ENCODE data around the gene MAML3. TPM values are rescaled to one million over a fixed set of nuclear protein-coding genes. Genes with fewer than 3 reads are reported as not detected.
A peak's percentile ranks its signal among the peaks of the same experiment; 100 is the strongest.

The MAML3 gene
- total RNA-seq, 2 experiments from 2014 or later: 4.0 to 4.1 TPM

DNA sequence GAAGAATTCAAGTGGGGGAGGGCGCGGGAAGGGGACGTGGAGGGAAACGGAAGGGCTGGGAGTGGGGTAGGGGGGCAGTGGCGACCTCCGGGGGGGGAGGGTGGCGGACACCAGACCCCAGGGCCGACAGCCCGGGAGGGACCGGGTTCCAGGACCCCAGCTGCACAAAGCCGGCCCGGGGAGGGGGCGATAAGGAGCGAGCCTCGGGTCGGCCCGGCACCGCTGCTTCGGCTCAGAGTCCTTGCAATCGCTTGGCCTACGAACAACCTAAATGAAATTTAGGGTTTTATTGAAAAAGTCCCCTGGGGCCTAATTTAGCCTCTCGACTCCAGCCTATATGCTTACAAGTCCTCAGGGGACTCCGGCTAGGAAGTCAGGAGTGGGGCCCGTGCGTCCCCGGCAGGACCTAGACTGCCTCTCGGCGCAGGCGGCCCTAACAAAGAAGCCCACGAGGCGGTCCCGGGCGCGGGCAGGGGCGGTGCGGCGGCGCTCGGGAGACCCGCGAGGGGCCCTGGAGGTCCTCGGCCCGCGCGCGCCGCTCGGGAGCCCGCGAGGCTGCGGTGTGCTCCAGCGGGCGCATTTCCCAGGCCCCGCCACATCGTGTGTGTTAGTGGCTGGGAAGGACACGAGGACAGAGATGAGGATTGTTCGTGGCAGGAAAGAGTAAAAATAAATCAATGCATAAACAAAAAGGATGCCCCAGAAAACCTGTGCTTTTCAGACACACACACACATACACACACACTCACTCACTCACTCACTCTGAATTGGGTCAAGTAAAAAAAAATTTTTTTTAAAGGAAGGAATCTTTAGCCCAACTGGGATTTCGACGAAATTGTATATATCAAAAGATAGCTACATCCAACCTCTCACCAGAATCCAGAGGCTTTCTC, 418.4 kb downstream of the MAML3 start:
- POLR2A ChIA-PET: no interaction called here
- DNase-seq: no peak
- Mint-ChIP-seq H3K4me1 (ENCODE audit: low read depth) (peaks cover 13% of the 10 kb centered on the region), H3K36me3 (ENCODE audit: low read depth) (no peaks in the 10 kb centered on the region), H3K9me3 (ENCODE audit: insufficient read depth) (no peaks in the 10 kb centered on the region), H3K27ac (no peak overlapping the region), H3K27me3 (ENCODE audit: low read depth) (peaks cover 45% of the 10 kb centered on the region), H3K4me3 (peak overlapping the region; percentile 66)
- CTCF ChIA-PET: interaction anchor here (0.9 to 1.6 kb wide), 9 partner anchors 11 to 624 kb away, joined by 3 to 10 read pairs (median 3); no protein-coding TSS in a partner anchor
- peak; percentile 53 for ATAC-seq

DNA sequence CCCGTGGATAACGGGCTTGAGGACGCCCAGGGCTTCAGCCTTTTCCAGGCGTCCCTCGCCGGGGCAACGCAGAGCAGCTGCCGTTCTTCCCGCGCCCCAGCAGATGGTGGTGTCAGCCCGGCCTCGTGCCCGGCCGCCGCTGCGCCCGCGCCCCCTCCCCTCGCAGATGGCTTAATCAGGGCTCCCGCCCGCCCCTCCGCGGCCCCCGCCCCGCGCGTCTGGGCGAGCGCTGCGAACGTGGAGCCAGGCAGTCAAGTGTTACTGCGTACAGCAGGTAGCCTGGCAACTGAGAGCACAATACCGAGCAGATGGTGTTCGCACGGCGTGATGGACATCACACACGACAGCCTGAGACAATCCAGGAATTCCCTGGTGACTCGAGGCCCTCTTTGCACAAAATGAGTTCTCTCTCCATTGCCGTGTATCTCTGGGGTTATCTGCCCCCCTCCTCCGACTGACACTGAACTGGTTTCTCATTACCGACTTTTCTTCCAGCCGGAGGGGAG, 419.1 kb downstream of the MAML3 start:
- DNase-seq (peak; percentile 68), ATAC-seq (peak; percentile 82)
- Mint-ChIP-seq H3K27ac (no peak overlapping the region), H3K4me1 (ENCODE audit: low read depth) (peaks cover 13% of the 10 kb centered on the region), H3K36me3 (ENCODE audit: low read depth) (no peaks in the 10 kb centered on the region), H3K4me3 (peak overlapping the region; percentile 66), H3K9me3 (ENCODE audit: insufficient read depth) (no peaks in the 10 kb centered on the region), H3K27me3 (ENCODE audit: low read depth) (peaks cover 45% of the 10 kb centered on the region)
- POLR2A ChIA-PET: no interaction called here
- CTCF ChIA-PET: interaction anchor here (0.7 to 1.6 kb wide), 10 partner anchors 60 to 595 kb away, joined by 3 to 10 read pairs (median 3); no protein-coding TSS in a partner anchor

DNA sequence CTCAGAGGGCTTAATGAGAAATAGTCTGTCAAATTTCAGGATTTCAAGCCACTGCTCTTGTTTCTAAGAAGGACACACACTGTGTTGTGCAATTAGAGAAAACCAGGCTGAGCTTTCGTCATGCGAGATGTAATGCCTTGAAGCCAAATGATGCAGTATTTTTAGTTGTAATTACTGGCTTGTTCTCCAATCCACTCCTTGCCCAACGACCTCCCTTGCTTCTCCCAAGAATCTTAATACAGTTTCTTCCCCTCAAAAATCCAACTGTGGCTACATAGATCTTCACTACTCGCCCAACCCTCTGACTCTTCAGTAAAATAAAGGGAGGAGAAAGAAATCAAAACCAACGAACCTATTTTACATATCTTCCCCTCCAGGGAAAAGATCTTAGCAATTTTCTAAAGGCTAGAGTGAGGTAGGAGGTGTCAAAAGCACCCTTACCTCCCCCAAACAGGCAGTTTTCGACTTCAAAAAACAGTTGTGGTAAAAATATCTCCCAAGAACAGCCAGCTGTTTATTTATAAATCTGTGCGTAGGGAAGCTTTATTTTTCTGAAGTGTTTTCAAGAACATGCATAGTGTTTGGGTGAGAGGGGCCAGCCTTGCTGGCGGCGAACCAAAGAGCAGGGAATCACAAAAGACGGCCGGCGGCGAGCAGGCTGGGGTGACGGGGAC, 419.6 kb downstream of the MAML3 start:
- peaks cover 13% of the 10 kb centered on the region for H3K4me1 Mint-ChIP-seq (ENCODE audit: low read depth)
- no peaks in the 10 kb centered on the region for H3K36me3 Mint-ChIP-seq (ENCODE audit: low read depth)
- H3K27ac Mint-ChIP-seq: no peak overlapping the region
- H3K9me3 Mint-ChIP-seq (ENCODE audit: insufficient read depth): no peaks in the 10 kb centered on the region
- H3K4me3 Mint-ChIP-seq: peak overlapping the region; percentile 66
- peaks cover 45% of the 10 kb centered on the region for H3K27me3 Mint-ChIP-seq (ENCODE audit: low read depth)
- ChIA-PET POLR2A (no interaction called here), CTCF (interaction anchor here (0.7 to 2.4 kb wide), 14 partner anchors 9 to 626 kb away, joined by 3 to 10 read pairs (median 4); no protein-coding TSS in a partner anchor)
- no peak for DNase-seq
- ATAC-seq: no peak

DNA sequence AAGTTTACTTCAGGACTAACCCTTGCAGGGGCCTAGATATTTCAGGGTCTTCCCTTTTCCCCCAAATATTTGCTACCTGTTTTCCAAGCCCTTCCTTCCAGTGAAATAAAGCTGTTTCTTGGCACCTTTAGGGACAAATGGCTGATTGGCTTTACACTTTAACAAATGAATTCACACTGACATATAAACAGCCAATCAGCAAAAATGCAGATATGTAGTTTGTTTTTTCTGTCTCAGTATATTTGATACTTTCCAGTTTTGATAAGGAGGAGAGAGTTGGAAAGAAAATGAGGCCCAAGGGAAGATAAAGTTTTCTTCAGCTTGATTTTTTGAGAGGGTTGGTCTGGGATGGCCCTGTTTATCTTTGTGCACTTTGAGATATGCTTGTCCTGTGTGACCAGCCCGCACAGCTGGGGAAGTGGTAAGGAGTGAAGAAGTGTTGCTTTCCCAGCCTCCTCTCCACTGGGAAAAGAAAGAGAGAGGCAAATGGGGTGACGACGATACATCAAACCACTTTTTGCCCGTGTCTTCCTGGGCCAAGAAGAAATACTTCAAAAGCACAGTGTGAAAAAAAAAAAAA, 420.9 kb downstream of the MAML3 start:
- Mint-ChIP-seq H3K9me3 (ENCODE audit: insufficient read depth) (no peaks in the 10 kb centered on the region), H3K27ac (no peak overlapping the region), H3K27me3 (ENCODE audit: low read depth) (peaks cover 45% of the 10 kb centered on the region), H3K36me3 (ENCODE audit: low read depth) (no peaks in the 10 kb centered on the region), H3K4me1 (ENCODE audit: low read depth) (peaks cover 13% of the 10 kb centered on the region), H3K4me3 (no peak overlapping the region)
- DNase-seq (no peak), ATAC-seq (no peak)
- POLR2A ChIA-PET: no interaction called here
- CTCF ChIA-PET: interaction anchor here (0.8 to 2.4 kb wide), 5 partner anchors 9 to 82 kb away, joined by 3 to 10 read pairs (median 4); no protein-coding TSS in a partner anchor

DNA sequence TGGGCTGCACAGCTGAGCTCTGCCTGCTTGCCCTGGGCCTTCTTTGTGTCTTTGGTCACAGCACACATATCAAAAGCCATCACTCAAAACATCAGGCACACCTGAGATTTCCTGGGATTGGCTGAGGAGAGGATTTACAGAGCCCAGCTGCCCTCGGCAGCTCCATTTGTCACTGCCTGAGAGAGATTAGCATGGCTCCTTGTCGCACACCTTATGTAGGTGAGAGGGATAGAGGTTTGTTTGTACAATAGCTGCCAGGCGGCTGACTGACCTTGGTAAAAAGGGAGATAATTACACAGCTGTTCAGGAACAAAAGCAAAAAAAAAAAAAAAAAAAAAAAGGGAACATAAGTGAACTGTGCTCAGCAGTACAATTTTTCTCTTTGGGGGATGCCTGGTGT, 425.1 kb downstream of the MAML3 start:
- no peak overlapping the region for H3K27ac Mint-ChIP-seq
- DNase-seq (no peak), ATAC-seq (no peak)
- H3K9me3 Mint-ChIP-seq (ENCODE audit: insufficient read depth): no peaks in the 10 kb centered on the region
- H3K4me1 Mint-ChIP-seq (ENCODE audit: low read depth): no peaks in the 10 kb centered on the region
- ChIA-PET POLR2A (no interaction called here), CTCF (interaction anchor here (1.1 to 1.4 kb wide), 2 partner anchors 72 to 283 kb away, joined by 3 to 5 read pairs; no protein-coding TSS in a partner anchor)
- H3K36me3 Mint-ChIP-seq (ENCODE audit: low read depth): no peaks in the 10 kb centered on the region
- H3K4me3 Mint-ChIP-seq: no peak overlapping the region
- H3K27me3 Mint-ChIP-seq (ENCODE audit: low read depth): peaks cover 10% of the 10 kb centered on the region

DNA sequence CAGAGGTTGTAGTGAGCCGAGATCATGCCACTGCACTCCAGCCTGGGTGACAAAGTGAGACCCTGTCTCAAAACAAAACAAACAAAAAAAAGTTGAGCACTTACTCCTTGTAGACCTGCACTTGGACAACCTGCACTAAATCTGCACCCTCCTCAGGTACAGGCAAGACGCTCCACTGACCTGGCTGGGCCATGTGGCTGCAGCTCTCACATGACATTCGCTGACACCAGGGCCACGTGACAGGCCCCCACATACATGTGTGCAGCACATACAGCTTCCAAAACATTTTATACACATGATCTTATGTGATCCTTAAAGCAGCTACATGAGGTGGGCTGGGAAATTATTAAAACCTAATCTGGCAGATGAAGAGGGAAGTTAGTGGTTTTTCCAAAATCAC, 425.8 kb downstream of the MAML3 start:
- Mint-ChIP-seq H3K9me3 (ENCODE audit: insufficient read depth) (no peaks in the 10 kb centered on the region), H3K36me3 (ENCODE audit: low read depth) (no peaks in the 10 kb centered on the region), H3K27me3 (ENCODE audit: low read depth) (peaks cover 6% of the 10 kb centered on the region), H3K4me3 (no peak overlapping the region), H3K4me1 (ENCODE audit: low read depth) (no peaks in the 10 kb centered on the region), H3K27ac (no peak overlapping the region)
- CTCF ChIA-PET: interaction anchor here (1.2 kb wide), 1 partner anchor 630 kb away, joined by 3 read pairs; no protein-coding TSS in a partner anchor
- POLR2A ChIA-PET: no interaction called here
- ATAC-seq (no peak), DNase-seq (no peak)

DNA sequence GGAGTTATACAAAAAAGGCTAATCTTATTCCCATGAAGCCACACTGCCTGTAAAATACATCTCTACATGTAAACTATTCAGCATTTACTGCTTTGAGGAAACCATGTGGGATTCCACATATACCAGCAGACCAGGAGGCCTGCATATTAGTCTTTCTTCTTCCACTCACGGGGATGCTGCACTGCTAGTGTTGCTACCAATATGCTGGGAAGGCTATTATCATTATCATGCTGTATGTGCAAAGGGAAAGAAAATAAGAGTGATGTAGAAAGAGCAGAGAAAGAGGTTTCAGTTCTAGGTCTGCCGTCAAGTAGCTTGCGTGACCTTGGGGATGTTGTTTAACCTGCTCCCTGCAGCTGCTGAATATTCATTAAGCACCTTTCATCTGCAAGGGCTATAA, 427.4 kb downstream of the MAML3 start:
- Mint-ChIP-seq H3K27me3 (ENCODE audit: low read depth) (no peaks in the 10 kb centered on the region), H3K4me3 (no peak overlapping the region), H3K9me3 (ENCODE audit: insufficient read depth) (no peaks in the 10 kb centered on the region), H3K36me3 (ENCODE audit: low read depth) (no peaks in the 10 kb centered on the region), H3K4me1 (ENCODE audit: low read depth) (no peaks in the 10 kb centered on the region), H3K27ac (no peak overlapping the region)
- CTCF ChIA-PET: no interaction called here
- DNase-seq (no peak), ATAC-seq (no peak)
- POLR2A ChIA-PET: no interaction called here

DNA sequence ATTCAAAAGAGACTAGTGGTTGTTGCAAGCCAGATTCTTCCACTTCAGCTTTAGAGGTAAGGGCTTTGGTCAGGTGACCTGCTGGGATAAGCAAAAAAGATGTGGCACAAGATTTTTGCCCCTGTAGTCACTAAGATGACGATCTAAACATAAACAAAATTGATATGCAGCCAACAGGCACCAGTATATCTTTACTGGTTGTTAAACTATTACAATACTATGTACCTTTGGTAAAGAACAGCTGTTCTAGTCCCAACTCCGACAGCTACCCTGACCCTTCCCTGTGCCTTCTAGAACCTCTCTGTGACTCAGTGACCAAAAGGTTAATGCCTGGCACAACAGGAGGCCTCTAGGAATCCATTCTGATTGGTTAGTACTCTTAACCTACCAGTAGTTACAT, 428.7 kb downstream of the MAML3 start:
- Mint-ChIP-seq H3K27me3 (ENCODE audit: low read depth) (no peaks in the 10 kb centered on the region), H3K36me3 (ENCODE audit: low read depth) (no peaks in the 10 kb centered on the region), H3K27ac (no peak overlapping the region), H3K4me1 (ENCODE audit: low read depth) (no peaks in the 10 kb centered on the region), H3K4me3 (no peak overlapping the region), H3K9me3 (ENCODE audit: insufficient read depth) (no peaks in the 10 kb centered on the region)
- ChIA-PET POLR2A (no interaction called here), CTCF (no interaction called here)
- no peak for ATAC-seq
- no peak for DNase-seq

DNA sequence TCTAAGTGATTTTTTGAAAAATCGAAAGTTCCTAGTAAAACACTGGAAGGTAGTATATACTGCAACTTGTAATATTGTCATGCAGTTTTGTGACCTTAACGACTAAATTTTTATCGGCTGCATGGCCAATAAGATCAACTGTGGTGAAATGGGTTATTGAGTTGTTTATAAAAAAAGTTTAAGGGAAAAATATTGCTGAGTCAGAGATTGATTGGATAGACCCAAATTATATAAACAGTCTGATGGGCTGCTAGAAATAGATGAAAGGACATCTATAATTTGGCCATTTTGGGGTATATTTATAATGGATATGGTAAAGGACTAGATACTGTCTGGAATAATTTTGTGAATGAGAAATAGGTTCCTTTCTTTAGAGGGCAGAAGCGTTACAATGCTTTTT, 432.2 kb downstream of the MAML3 start:
- Mint-ChIP-seq H3K4me1 (ENCODE audit: low read depth) (no peaks in the 10 kb centered on the region), H3K27me3 (ENCODE audit: low read depth) (no peaks in the 10 kb centered on the region), H3K36me3 (ENCODE audit: low read depth) (no peaks in the 10 kb centered on the region), H3K4me3 (no peak overlapping the region), H3K9me3 (ENCODE audit: insufficient read depth) (no peaks in the 10 kb centered on the region), H3K27ac (no peak overlapping the region)
- ATAC-seq (no peak), DNase-seq (no peak)
- CTCF ChIA-PET: no interaction called here
- POLR2A ChIA-PET: no interaction called here

DNA sequence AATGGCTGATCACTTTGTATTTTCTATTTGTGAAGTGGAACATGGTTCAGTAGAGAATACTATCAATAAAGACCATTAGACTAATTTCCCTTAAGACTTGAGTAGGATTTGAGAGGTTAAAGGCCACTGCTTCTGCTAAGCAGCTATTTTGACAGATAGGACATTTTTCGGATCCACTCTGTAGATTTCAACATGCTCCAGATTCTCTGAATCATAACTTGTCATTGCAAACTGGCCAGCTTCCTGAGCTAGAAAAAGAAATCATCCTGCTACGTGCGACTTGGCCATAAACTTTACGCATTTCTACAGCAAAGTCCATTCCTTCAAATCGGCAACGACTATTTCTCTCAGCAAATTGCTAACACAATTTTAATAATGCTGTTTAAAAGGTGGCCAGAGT, 433.2 kb downstream of the MAML3 start:
- no peak for ATAC-seq
- Mint-ChIP-seq H3K4me3 (no peak overlapping the region), H3K27ac (no peak overlapping the region), H3K27me3 (ENCODE audit: low read depth) (no peaks in the 10 kb centered on the region), H3K9me3 (ENCODE audit: insufficient read depth) (no peaks in the 10 kb centered on the region), H3K36me3 (ENCODE audit: low read depth) (no peaks in the 10 kb centered on the region), H3K4me1 (ENCODE audit: low read depth) (no peaks in the 10 kb centered on the region)
- ChIA-PET CTCF (no interaction called here), POLR2A (no interaction called here)
- no peak for DNase-seq

DNA sequence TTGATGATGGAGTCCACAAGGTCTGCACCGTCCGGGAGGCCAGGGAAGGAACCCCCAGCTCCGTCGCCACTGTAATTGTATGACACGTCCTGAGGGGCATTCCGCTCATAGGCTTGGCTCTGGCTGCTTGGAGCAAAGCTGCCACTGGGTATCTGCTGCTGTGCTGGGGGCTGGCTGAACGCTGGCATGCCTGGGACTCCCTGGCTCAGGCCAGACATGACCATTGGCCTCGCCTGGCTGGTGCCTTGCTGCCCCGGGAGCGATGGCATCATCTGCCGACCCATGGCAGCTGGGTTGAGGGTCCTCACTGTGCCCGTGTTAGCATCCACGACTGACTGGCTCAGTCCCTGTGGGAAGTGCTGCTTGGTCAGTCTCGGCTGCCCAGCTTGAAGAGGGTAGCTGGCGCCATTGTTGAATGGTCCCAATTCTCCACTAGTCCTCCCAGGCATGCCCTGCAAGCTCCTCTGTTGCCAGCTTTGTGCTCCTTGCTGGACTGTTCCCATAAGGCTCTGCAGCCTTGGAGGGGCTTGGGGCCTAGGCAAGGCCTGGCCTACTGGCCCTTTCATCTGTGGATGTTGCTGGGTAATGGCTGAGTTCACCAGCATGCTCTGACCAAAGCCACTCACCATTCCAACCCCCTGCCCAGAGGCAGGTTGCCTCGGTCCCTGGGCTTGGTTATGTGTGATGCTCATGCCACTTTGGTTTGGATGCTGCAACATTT, 434.4 kb downstream of the MAML3 start:
- Mint-ChIP-seq H3K9me3 (ENCODE audit: insufficient read depth) (no peaks in the 10 kb centered on the region), H3K4me1 (ENCODE audit: low read depth) (no peaks in the 10 kb centered on the region), H3K4me3 (no peak overlapping the region), H3K27ac (no peak overlapping the region), H3K36me3 (ENCODE audit: low read depth) (no peaks in the 10 kb centered on the region), H3K27me3 (ENCODE audit: low read depth) (no peaks in the 10 kb centered on the region)
- ChIA-PET POLR2A (interaction anchor here (0.6 kb wide), 1 partner anchor 190 kb away, joined by 3 read pairs; no protein-coding TSS in a partner anchor), CTCF (no interaction called here)
- no peak for DNase-seq
- no peak for ATAC-seq

Data from activated CD8-positive, alpha-beta T cell treated with anti-CD3 and anti-CD28 coated beads, Interleukin-2, amount 10 ng/mL, durations not matched to agents 7 days and 5 days (primary cell).